CD14-positive monocyte (primary cell): ENCODE results near the gene SYNPO. TPM values are rescaled to one million over a fixed set of nuclear protein-coding genes. Genes with fewer than 3 reads are reported as not detected.

Experiments
- DNase-seq, 3 donors: peaks; one replicate each; pipeline ENCODE4 v3.0.0-alpha.2; 2011 to 2022
- H2AFZ ChIP-seq: 2 replicates; pipeline ENCODE4 v1.6.0; 2012; ENCODE audit warnings: mild to moderate bottlenecking, low read depth, low read length, inconsistent platforms; ENCODE audit not compliant: insufficient read depth, poor library complexity, severe bottlenecking
- H3K27ac ChIP-seq, 2 donors: 1 replicate in 1 of 2; 2 replicates in 1 of 2; pipeline ENCODE4 v1.5.1; 2012 to 2013; ENCODE audit warnings: low read length in 2 of 2, control low read depth in 1 of 2, inconsistent platforms in 1 of 2, low read depth in 1 of 2, mild to moderate bottlenecking in 1 of 2
- H3K27me3 ChIP-seq, 2 donors: one replicate each; pipeline versions ENCODE4 v1.6.0 to v1.6.1; 2011 to 2013; ENCODE audit warnings: low read length in 2 of 2; ENCODE audit not compliant: control insufficient read depth in 2 of 2, insufficient read depth in 2 of 2
- H3K36me3 ChIP-seq, 2 donors: replicated peaks in 1 of 2; 1 replicate in 1 of 2; 2 replicates in 1 of 2; pipeline versions ENCODE4 v1.5.1 to v1.6.1; 2012 to 2013; ENCODE audit warnings: low read length in 2 of 2, control low read depth in 1 of 2, inconsistent platforms in 1 of 2, mild to moderate bottlenecking in 1 of 2; ENCODE audit not compliant: insufficient read depth in 2 of 2, control insufficient read depth in 1 of 2
- H3K4me1 ChIP-seq, 2 donors: 1 replicate in 1 of 2; 2 replicates in 1 of 2; pipeline versions ENCODE4 v1.5.1 to v1.6.1; 2012 to 2013; ENCODE audit warnings: low read length in 2 of 2, control low read depth in 1 of 2, inconsistent platforms in 1 of 2, mild to moderate bottlenecking in 1 of 2, moderate library complexity in 1 of 2; ENCODE audit not compliant: insufficient read depth in 2 of 2, control insufficient read depth in 1 of 2
- H3K4me2 ChIP-seq: replicated peaks from 2 replicates; pipeline ENCODE3; 2012; ENCODE audit warnings: low read length, moderate library complexity, mild to moderate bottlenecking; ENCODE audit not compliant: poor library complexity, severe bottlenecking; ENCODE audit errors: extremely low read depth
- H3K4me3 ChIP-seq, 3 experiments: fragments of 200-600 bp in 1 of 3; sonication (generic) in 1 of 3; replicated peaks in 1 of 3; 1 replicate in 2 of 3; 2 replicates in 1 of 3; pipeline ENCODE4 v1.5.1; 2011 to 2013; ENCODE audit warnings: low read length in 3 of 3, mild to moderate bottlenecking in 3 of 3, control low read depth in 2 of 3, low read depth in 2 of 3, inconsistent platforms in 1 of 3, moderate library complexity in 1 of 3
- H3K79me2 ChIP-seq: 2 replicates; pipeline ENCODE4 v1.6.0; 2012; ENCODE audit warnings: mild to moderate bottlenecking, control low read depth, inconsistent platforms, low read length, moderate library complexity; ENCODE audit not compliant: insufficient read depth
- H3K9ac ChIP-seq: 2 replicates; pipeline ENCODE4 v1.6.0; 2017; ENCODE audit warnings: low read length, mild to moderate bottlenecking; ENCODE audit not compliant: insufficient read depth, poor library complexity, severe bottlenecking
- H3K9me3 ChIP-seq, 2 donors: replicated peaks in 1 of 2; 1 replicate in 1 of 2; 2 replicates in 1 of 2; pipeline versions ENCODE4 v1.5.1 to v1.6.1; 2012 to 2013; ENCODE audit warnings: low read length in 2 of 2, control low read depth in 1 of 2; ENCODE audit not compliant: control insufficient read depth in 1 of 2, insufficient read depth in 1 of 2
- H4K20me1 ChIP-seq: 2 replicates; pipeline ENCODE4 v1.6.0; 2012; ENCODE audit warnings: mild to moderate bottlenecking, low read length, control low read depth, moderate library complexity; ENCODE audit not compliant: insufficient read depth
- H3K27ac Mint-ChIP-seq, 7 donors: one replicate each; pipeline ENCODE4 v1.8.0; 2020; ENCODE audit warnings: mild to moderate bottlenecking in 7 of 7, mixed read lengths in 7 of 7, moderate library complexity in 6 of 7, inconsistent platforms in 2 of 7
- H3K27me3 Mint-ChIP-seq, 3 donors: one replicate each; pipeline ENCODE4 v1.8.0; 2021 to 2022; ENCODE audit warnings: low read depth in 3 of 3, mild to moderate bottlenecking in 3 of 3, mixed read lengths in 3 of 3, moderate library complexity in 3 of 3, inconsistent platforms in 1 of 3
- H3K36me3 Mint-ChIP-seq, 2 donors: one replicate each; pipeline ENCODE4 v1.8.0; 2020; ENCODE audit warnings: mixed read lengths in 2 of 2, inconsistent platforms in 1 of 2, mild to moderate bottlenecking in 1 of 2
- H3K4me1 Mint-ChIP-seq: one replicate; pipeline ENCODE4 v1.8.0; 2020; ENCODE audit warnings: mild to moderate bottlenecking, mixed read lengths
- H3K4me3 Mint-ChIP-seq, 2 donors: one replicate each; pipeline ENCODE4 v1.8.0; 2020; ENCODE audit warnings: mild to moderate bottlenecking in 2 of 2, mixed read lengths in 2 of 2, moderate library complexity in 1 of 2
- H3K9me3 Mint-ChIP-seq, 7 donors: one replicate each; pipeline ENCODE4 v1.8.0; 2020 to 2022; ENCODE audit warnings: mixed read lengths in 7 of 7, mild to moderate bottlenecking in 6 of 7, moderate library complexity in 6 of 7, inconsistent platforms in 2 of 7
- CTCF ChIP-seq: fragments of 200-600 bp; IDR thresholded peaks from one replicate; pipeline ENCODE4 v1.8.0; 2022; ENCODE audit warnings: antibody characterized with exemption, mild to moderate bottlenecking
- WGBS: methylation state at CpG from one replicate; pipeline ENCODE4 v1.1.5; 2013; ENCODE audit warnings: missing lambda C conversion rate; ENCODE audit not compliant: insufficient coverage; 5-methylcytosine and 5-hydroxymethylcytosine counted together
- intact Hi-C, 2 donors: fragments of 100-400 bp; cut with micrococcal nuclease; formaldehyde crosslinking; loops; one replicate each; pipeline versions ENCODE4 v1.15.0 to v1.15.1; 2023
- polyA plus RNA-seq, 3 donors: library from polyadenylated mRNA; depleted of rRNA in 1 of 3; unstranded in 2 of 3; stranded (reverse) in 1 of 3; fragments of 300-500 nt in 2 of 3; fragments of >200 nt in 1 of 3; fragmentation: Illumina TruSeq in 2 of 3; gene quantifications; 1 replicate in 2 of 3; 2 replicates in 1 of 3; pipeline ENCODE4 v1.2.3, GENCODE V29; 2012 to 2021

The SYNPO gene
- polyA plus RNA-seq, 3 donors: not detected

GRCh38 chr5:150672237-150672883 lies 31.9 kb downstream of the SYNPO start:
- Histone ChIP-seq H3K27me3 (peaks cover 7 to 16% of the 10 kb centered on the region in 2 donors), H4K20me1 (no peaks in the 10 kb centered on the region), H3K79me2 (no peaks in the 10 kb centered on the region), H3K4me3 (peak overlapping the region; percentile 26 to 80 (median 47)), H3K4me1 (peaks cover 33 to 36% of the 10 kb centered on the region in 2 donors), H3K9me3 (no peaks in the 10 kb centered on the region), H3K9ac (peak overlapping the region; percentile 37), H2AFZ (peak overlapping the region; percentile 88), H3K36me3 (no peaks in the 10 kb centered on the region), H3K27ac (no peak overlapping the region), H3K4me2 (peak overlapping the region; percentile 88)
- intact Hi-C loops: no loop called here
- peaks cover 0 to 3% (median 0%) of the 10 kb centered on the region in 7 donors for H3K9me3 Mint-ChIP-seq
- H3K4me3 Mint-ChIP-seq: peak overlapping the region; percentile 84 to 92
- peaks cover 14 to 22% (median 18%) of the 10 kb centered on the region in 3 donors for H3K27me3 Mint-ChIP-seq
- H3K36me3 Mint-ChIP-seq: peaks cover 0 to 6% of the 10 kb centered on the region in 2 donors
- WGBS: 0% methylated on average over 27 of the region's 38 CpGs
- TF ChIP-seq CTCF: no peak
- peak; percentile 20 to 33 (median 29) for DNase-seq
- H3K27ac Mint-ChIP-seq: peak overlapping the region in 1 of 7 donors; percentile 15
- H3K4me1 Mint-ChIP-seq: peaks cover 44% of the 10 kb centered on the region

DNA sequence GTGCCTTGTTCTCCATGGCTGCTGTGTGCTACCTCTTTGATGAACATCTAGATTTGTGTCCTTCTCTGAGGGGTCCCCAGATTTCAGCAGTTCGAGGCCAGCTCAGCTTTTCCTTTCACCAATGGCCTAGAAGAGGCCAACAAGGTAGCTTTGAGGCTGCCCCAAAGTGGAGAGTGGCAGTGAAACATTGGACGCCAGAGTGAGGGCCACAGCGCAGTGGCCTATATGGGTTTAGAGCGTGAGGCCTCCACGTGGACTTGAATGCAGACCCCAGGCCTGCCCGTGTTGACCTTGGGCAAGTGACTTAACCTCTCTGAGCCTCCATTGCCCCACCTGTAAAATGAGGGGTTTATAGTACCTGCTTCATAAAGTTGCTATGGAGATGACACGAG lies 32.4 kb downstream of the SYNPO start:
- Mint-ChIP-seq H3K4me3 (peak overlapping the region; percentile 84 to 92), H3K4me1 (peaks cover 44% of the 10 kb centered on the region), H3K27me3 (peaks cover 15 to 22% (median 18%) of the 10 kb centered on the region in 3 donors), H3K36me3 (peaks cover 0 to 6% of the 10 kb centered on the region in 2 donors), H3K27ac (peak overlapping the region in 1 of 7 donors; percentile 15), H3K9me3 (peaks cover 0 to 3% (median 0%) of the 10 kb centered on the region in 7 donors)
- peaks cover 33 to 36% of the 10 kb centered on the region in 2 donors for H3K4me1 ChIP-seq
- no peak overlapping the region for H3K27ac ChIP-seq
- peaks cover 7 to 16% of the 10 kb centered on the region in 2 donors for H3K27me3 ChIP-seq
- H3K9me3 ChIP-seq: no peaks in the 10 kb centered on the region
- intact Hi-C loops: no loop called here
- no peaks in the 10 kb centered on the region for H4K20me1 ChIP-seq
- no peaks in the 10 kb centered on the region for H3K36me3 ChIP-seq
- WGBS: 30% methylated on average over 2 of the region's 7 CpGs
- DNase-seq: no peak
- H2AFZ ChIP-seq: peak overlapping the region; percentile 88
- no peak for TF ChIP-seq CTCF
- H3K79me2 ChIP-seq: no peaks in the 10 kb centered on the region
- H3K4me2 ChIP-seq: peak overlapping the region; percentile 88
- H3K9ac ChIP-seq: peak overlapping the region; percentile 37
- peak overlapping the region in 1 of 3 experiments; percentile 80 for H3K4me3 ChIP-seq
